EL (cell line): Measurements from ENCODE around the gene AKT1S1.

Source experiments
- DNase-seq: peaks from one replicate; pipeline ENCODE4 v3.0.0-alpha.2; 2016

Gene AKT1S1

GRCh38 chr19:49866933-49867782, 10.0 kb downstream of the AKT1S1 start, which contains the start of gene PNKP:
PNKP (minus strand) TSS chr19:49867576; CDS start chr19:49867204, 372 bp downstream.
- DNase-seq, result peak; percentile 95

GRCh38 chr19:49864890-49865289, 12.3 kb downstream of the AKT1S1 start:
- no peak for DNase-seq

- no peak for DNase-seq
Observed at GRCh38 chr19:49863935-49864320, 13.2 kb downstream of the AKT1S1 start.

GRCh38 chr19:49863254-49863934, 13.8 kb downstream of the AKT1S1 start:
- DNase-seq, result no peak

DNA sequence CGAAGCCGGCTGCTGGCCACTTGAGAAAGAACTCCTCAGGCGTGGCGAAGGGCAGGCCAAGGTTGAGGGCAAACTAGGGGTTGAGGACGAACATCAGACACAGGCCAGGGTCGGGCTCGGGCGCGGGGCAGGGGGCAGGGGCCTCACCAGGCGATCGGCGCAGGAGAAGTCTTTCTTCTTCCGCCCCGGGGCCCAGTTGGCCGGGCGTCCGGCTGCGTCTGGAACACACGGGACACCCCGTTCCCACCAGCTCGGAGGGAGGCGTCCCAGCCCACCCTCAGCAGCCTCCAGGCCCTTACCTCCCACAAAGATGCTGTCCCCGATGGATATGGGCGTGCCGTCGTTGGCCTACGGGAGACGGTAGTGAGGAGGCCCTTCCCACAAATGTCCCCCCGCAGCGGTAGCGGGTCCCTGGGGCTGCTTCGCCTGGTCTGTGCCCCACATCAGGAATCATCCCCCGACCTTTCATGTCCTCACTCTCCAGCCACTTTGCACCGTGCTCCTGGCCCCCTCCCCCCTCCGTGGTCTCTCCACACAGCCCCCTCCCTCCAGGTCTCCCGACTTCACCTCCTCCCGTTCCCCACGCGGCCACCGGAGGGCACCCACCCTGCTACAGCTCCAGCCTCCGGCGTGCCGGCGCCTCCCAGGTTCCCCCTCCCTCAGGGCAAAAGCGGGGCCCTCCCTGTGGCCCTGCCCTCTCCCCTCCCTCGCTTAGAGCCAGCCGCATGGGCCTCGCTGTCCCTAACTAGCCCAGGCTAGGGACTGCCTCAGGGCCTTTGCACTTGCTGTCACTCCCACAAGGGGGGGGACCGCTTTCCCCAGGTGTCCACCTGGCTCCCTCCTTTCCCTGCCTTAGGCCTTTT, 14.5 kb downstream of the AKT1S1 start:
- DNase-seq, result no peak

DNA sequence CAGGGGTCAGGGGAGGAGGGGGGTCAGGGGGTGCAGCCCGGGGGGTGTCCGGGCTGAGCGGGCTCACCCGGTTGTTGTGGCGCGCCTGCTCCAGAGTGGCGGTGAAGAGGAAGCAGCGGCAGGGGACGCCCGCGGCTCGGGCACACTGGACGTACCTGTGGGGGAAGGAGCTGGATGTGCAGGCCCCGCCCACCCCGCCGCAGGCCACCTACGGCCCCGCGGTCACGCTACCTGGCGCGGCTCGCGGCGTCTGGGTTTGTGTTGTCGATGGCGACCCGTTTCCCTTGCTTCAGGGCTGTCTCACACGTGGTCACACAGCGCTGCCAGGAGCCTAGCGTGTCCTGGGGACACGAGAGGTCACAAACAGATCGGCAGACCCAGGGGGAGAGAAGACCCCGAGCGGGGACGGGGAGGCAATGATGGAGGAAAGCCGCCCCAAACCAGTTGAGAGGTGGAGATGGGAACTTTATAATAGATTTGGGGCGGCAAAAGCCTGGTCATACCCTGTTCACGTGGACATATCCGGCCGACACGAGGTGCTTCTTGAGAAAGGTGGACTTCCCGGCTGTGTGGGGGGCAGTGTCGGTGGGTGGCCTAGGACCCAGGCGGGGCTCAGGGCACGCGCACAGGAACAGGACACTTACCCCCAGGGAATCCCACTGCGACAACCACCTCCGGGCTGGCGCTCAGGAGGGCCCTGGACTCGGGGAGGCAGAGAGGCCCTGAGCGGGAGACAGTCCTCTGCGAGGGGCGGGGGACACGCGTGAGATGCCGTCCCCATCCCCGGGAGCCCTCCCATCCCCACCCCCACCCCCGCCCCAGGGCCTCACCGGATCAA, 15.4 kb downstream of the AKT1S1 start:
- DNase-seq, result no peak

DNA sequence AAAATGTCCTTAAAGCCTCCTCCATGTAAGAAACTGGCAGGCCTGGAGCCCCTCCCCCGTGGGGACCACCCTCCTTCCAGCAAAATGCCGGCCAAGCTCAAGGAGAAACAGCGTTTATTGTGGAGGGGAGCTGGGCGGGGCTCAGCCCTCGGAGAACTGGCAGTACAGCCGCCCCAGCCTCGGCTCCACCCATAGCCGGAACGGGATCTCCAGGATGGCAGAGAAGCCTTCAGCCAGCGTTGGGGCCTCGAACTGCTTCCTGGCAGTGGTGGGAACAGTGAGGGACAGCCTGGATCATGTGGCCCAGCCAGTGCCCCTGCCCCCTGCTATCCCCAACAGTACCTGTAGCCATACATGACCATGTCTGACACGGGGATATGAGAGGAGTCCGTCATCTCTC, 16.0 kb downstream of the AKT1S1 start:
- no peak for DNase-seq

DNA sequence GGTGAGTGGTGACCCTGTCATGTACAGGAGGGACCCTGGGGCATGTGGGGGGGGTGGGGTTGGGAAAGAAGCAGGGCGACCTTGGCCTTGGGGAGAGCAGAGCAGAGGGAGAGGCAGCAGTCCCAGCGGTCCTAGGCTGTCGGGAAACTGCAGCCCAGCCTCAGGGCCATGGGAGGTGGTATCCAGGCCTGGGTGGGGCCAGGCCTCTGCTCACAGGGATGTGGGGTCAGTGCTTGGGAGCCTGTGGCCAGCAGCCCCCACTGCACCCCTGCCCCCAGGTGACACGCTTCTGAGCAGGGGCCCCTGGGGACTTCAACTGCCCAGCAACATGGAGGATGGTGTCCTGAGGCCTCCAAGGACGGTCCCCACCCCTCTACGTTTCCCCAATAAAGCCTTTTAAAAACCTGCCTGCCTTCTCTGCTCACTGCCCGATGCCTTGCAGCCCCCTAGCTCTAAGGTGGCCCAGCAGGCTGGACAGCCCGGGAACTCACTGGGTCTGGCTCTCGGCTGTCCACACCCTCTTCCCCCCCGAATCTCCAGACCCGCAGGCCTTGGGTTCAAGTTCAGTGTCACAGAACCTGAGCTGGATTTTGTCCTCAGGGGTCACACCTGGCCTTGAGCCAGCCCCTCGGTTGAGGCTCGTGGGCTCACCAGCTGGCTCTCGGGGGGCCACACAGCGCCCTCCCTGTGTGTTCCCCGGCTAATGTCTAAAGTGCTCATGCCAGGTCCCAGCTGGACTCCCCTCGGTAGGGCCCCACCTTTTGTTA, 16.6 kb downstream of the AKT1S1 start:
- DNase-seq, result no peak

GRCh38 chr19:49859682-49860335, 17.3 kb downstream of the AKT1S1 start:
- no peak for DNase-seq

GRCh38 chr19:49858088-49858985, 18.8 kb downstream of the AKT1S1 start:
- DNase-seq, result peak; percentile 38

- DNase-seq, result no peak
Observed at GRCh38 chr19:49857838-49858087, 19.4 kb downstream of the AKT1S1 start.

GRCh38 chr19:49857061-49857837, 19.9 kb downstream of the AKT1S1 start:
- no peak for DNase-seq

GRCh38 chr19:49856574-49857021, 20.6 kb downstream of the AKT1S1 start:
- DNase-seq, result no peak

GRCh38 chr19:49855676-49856573, 21.2 kb downstream of the AKT1S1 start:
- DNase-seq, result no peak

- DNase-seq, result no peak
Observed at GRCh38 chr19:49855277-49855675, 21.9 kb downstream of the AKT1S1 start.

- no peak for DNase-seq
Observed at GRCh38 chr19:49854378-49855263, 22.5 kb downstream of the AKT1S1 start.

DNA sequence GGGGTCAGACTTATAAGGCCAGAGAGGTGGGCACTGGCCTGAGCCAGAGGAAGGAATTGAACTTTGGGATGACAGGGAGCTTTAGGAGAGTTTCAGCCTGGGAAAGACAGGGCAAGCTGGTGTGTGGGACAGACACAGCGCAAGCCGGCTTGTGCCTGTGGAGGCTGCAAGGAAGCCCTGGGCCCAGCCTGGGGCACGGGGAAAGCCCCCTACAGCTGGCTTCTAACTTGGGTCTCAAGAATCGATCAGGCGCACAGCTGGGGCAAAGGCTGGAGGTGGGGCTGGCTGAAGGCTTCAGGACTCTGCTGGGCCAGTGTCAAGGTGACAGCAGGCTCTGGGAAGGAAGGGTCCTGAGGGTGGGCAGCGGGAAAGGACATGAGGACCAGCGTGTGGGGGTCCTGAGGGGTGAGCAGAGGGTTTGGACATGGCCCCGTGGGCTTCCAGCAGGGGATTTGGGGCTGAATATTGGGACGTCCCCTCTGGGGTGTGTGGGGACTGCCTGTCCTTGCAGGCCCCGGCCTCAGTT, 23.2 kb downstream of the AKT1S1 start:
- no peak for DNase-seq
